ENCODE data around the gene HSPE1.
A peak's percentile ranks its signal among the peaks of the same experiment; 100 is the strongest.
"Not testable (repeated sequence)": the region's sequence is repeated elsewhere in the genome, so short reads cannot be mapped to it uniquely, and the experiment has no call there.

The HSPE1 gene

GRCh38 chr2:197538412-197538811, 38.2 kb downstream of the HSPE1 start:
- no peaks in the 10 kb centered on the region for H3K27me3 Mint-ChIP-seq (ENCODE audit: low read depth, poor library complexity)
- no peak overlapping the region for H3K27ac Mint-ChIP-seq
- no peak for TF ChIP-seq CTCF (IDR thresholded peaks at IDR 0.05)
- H3K9me3 Mint-ChIP-seq = no peaks in the 10 kb centered on the region
- DNase-seq = no peak
- H3K4me1 Mint-ChIP-seq = no peaks in the 10 kb centered on the region
- peaks cover 90% of the 10 kb centered on the region for H3K36me3 Mint-ChIP-seq (ENCODE audit: low read depth)
- no peak overlapping the region for H3K4me3 Mint-ChIP-seq

GRCh38 chr2:197539734-197540133, 39.6 kb downstream of the HSPE1 start:
- no peaks in the 10 kb centered on the region for H3K4me1 Mint-ChIP-seq
- no peaks in the 10 kb centered on the region for H3K9me3 Mint-ChIP-seq
- no peak for TF ChIP-seq CTCF (IDR thresholded peaks at IDR 0.05)
- DNase-seq = no peak
- H3K36me3 Mint-ChIP-seq (ENCODE audit: low read depth) = peaks cover 92% of the 10 kb centered on the region
- peak overlapping the region; percentile 18 for H3K27ac Mint-ChIP-seq
- H3K27me3 Mint-ChIP-seq (ENCODE audit: low read depth, poor library complexity) = no peaks in the 10 kb centered on the region
- no peak overlapping the region for H3K4me3 Mint-ChIP-seq

GRCh38 chr2:197543206-197543605, 43.0 kb downstream of the HSPE1 start:
- TF ChIP-seq CTCF (IDR thresholded peaks at IDR 0.05) = no peak

GRCh38 chr2:197547163-197547900, 47.2 kb downstream of the HSPE1 start:
- no peaks in the 10 kb centered on the region for H3K4me1 Mint-ChIP-seq
- H3K9me3 Mint-ChIP-seq = no peaks in the 10 kb centered on the region
- DNase-seq = no peak
- no peak overlapping the region for H3K4me3 Mint-ChIP-seq
- H3K27ac Mint-ChIP-seq = peak overlapping the region; percentile 30
- peaks cover 2% of the 10 kb centered on the region for H3K27me3 Mint-ChIP-seq (ENCODE audit: low read depth, poor library complexity)
- no peak for TF ChIP-seq CTCF (IDR thresholded peaks at IDR 0.05)
- H3K36me3 Mint-ChIP-seq (ENCODE audit: low read depth) = peaks cover 89% of the 10 kb centered on the region

More at GRCh38 chr2:197543206-197543605, 43.0 kb downstream of the HSPE1 start:
- Mint-ChIP-seq H3K27ac (peak overlapping the region; percentile 90), H3K27me3 (ENCODE audit: low read depth, poor library complexity) (no peaks in the 10 kb centered on the region), H3K4me1 (no peaks in the 10 kb centered on the region), H3K4me3 (no peak overlapping the region), H3K9me3 (no peaks in the 10 kb centered on the region), H3K36me3 (ENCODE audit: low read depth) (peaks cover 91% of the 10 kb centered on the region)
- DNase-seq = no peak

- TF ChIP-seq CTCF (IDR thresholded peaks at IDR 0.05) = no peak
- Mint-ChIP-seq H3K36me3 (ENCODE audit: low read depth) (peaks cover 88% of the 10 kb centered on the region), H3K4me1 (no peaks in the 10 kb centered on the region), H3K4me3 (no peak overlapping the region), H3K9me3 (no peaks in the 10 kb centered on the region), H3K27ac (peak overlapping the region; percentile 32), H3K27me3 (ENCODE audit: low read depth, poor library complexity) (peaks cover 2% of the 10 kb centered on the region)
- no peak for DNase-seq
Measured at GRCh38 chr2:197548582-197548981, 48.4 kb downstream of the HSPE1 start.

GRCh38 chr2:197551260-197551659, 51.1 kb downstream of the HSPE1 start:
- H3K27me3 Mint-ChIP-seq (ENCODE audit: low read depth, poor library complexity); H3K4me3 Mint-ChIP-seq; H3K4me1 Mint-ChIP-seq; H3K9me3 Mint-ChIP-seq; H3K27ac Mint-ChIP-seq; DNase-seq: not testable (repeated sequence)
- H3K36me3 Mint-ChIP-seq (ENCODE audit: low read depth) = peaks cover 66% of the 10 kb centered on the region

All from nephron progenitor cell (in vitro differentiated cells).